Peyer's patch (tissue), 4 donors: ENCODE measurements around the gene UROC1. TPM values are rescaled to one million over a fixed set of nuclear protein-coding genes. Genes with fewer than 3 reads are reported as not detected.

Experiments used
- DNase-seq, 3 donors: peaks; one replicate each; pipeline ENCODE4 v3.0.0-alpha.2; 2017 to 2019
- H3K27ac ChIP-seq, 4 donors: fragments of 200-600 bp; sonication (generic); one replicate each; pipeline ENCODE4 v1.5.1; 2016 to 2019
- H3K27me3 ChIP-seq, 2 donors: fragments of 200-600 bp; sonication (generic); one replicate each; pipeline ENCODE4 v1.5.1; 2019
- H3K36me3 ChIP-seq, 3 donors: fragments of 200-600 bp; sonication (generic); one replicate each; pipeline ENCODE4 v1.5.1; 2016 to 2019
- H3K4me1 ChIP-seq, 4 donors: fragments of 200-600 bp; sonication (generic); one replicate each; pipeline ENCODE4 v1.5.1; 2016 to 2019
- H3K4me3 ChIP-seq, 4 donors: fragments of 200-600 bp; sonication (generic); 1 replicate in 3 of 4; 2 replicates in 1 of 4; pipeline ENCODE4 v1.5.1; 2016 to 2019; ENCODE audit warnings: mild to moderate bottlenecking in 1 of 4
- H3K9me3 ChIP-seq, 4 donors: fragments of 200-600 bp; sonication (generic); one replicate each; pipeline ENCODE4 v1.5.1; 2016 to 2019; ENCODE audit warnings: mild to moderate bottlenecking in 1 of 4
- POLR2A ChIP-seq, 2 donors: fragments of 450-650 bp; IDR thresholded peaks; one replicate each; pipeline ENCODE4 v1.5.1; 2017; ENCODE audit warnings: antibody characterized with exemption in 2 of 2, mild to moderate bottlenecking in 2 of 2, moderate library complexity in 2 of 2
- total RNA-seq, 4 donors: library from RNA; depleted of rRNA; stranded (reverse); fragments of >200 nt; gene quantifications; one replicate each; pipeline ENCODE4 v1.1.0, GENCODE V29; 2016
- TF ChIP-seq, protein P1 (sequence below), 6 experiments: fragments of 450-650 bp in 4 of 6; fragments of 200-600 bp in 2 of 6; sonication (generic) in 1 of 6; IDR thresholded peaks; one replicate each; pipeline ENCODE4 v1.5.1; 2017 to 2019; ENCODE audit warnings: antibody characterized with exemption in 6 of 6, mild to moderate bottlenecking in 3 of 6, moderate library complexity in 1 of 6

UROC1 gene
- total RNA-seq, 4 donors from 2014 or later, result not detected

DNA sequence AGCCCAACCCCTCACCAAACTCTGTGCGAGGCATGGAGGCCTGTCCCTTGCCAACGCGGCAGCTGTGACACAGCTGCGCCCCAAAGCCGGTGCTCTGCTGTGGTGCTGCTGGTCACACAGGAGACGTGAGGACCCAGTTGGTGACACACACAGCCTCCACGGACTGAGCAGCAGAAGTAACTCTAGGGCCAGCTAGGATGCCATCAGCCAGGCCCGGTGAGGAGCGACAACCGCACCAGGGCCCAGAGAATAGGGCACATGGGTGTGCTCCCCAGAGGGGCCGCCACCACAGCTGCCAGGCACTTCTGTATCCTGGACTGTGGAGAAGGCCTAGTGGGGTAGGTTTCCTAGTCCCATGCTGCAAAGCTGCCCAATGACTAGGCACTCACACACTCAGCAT is 52.6 kb downstream of the UROC1 start:
- TF ChIP-seq, protein P1, sequence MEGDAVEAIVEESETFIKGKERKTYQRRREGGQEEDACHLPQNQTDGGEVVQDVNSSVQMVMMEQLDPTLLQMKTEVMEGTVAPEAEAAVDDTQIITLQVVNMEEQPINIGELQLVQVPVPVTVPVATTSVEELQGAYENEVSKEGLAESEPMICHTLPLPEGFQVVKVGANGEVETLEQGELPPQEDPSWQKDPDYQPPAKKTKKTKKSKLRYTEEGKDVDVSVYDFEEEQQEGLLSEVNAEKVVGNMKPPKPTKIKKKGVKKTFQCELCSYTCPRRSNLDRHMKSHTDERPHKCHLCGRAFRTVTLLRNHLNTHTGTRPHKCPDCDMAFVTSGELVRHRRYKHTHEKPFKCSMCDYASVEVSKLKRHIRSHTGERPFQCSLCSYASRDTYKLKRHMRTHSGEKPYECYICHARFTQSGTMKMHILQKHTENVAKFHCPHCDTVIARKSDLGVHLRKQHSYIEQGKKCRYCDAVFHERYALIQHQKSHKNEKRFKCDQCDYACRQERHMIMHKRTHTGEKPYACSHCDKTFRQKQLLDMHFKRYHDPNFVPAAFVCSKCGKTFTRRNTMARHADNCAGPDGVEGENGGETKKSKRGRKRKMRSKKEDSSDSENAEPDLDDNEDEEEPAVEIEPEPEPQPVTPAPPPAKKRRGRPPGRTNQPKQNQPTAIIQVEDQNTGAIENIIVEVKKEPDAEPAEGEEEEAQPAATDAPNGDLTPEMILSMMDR (IDR thresholded peaks at IDR 0.05), result no peak
- no peak for TF ChIP-seq POLR2A (IDR thresholded peaks at IDR 0.05)
- Histone ChIP-seq H3K36me3 (peaks cover 0 to 100% (median 7%) of the 10 kb centered on the region in 3 donors), H3K4me3 (no peak overlapping the region), H3K27me3 (no peaks in the 10 kb centered on the region), H3K4me1 (no peaks in the 10 kb centered on the region), H3K27ac (no peak overlapping the region), H3K9me3 (no peaks in the 10 kb centered on the region)
- DNase-seq, result peak in 1 of 3 donors; percentile 14

DNA sequence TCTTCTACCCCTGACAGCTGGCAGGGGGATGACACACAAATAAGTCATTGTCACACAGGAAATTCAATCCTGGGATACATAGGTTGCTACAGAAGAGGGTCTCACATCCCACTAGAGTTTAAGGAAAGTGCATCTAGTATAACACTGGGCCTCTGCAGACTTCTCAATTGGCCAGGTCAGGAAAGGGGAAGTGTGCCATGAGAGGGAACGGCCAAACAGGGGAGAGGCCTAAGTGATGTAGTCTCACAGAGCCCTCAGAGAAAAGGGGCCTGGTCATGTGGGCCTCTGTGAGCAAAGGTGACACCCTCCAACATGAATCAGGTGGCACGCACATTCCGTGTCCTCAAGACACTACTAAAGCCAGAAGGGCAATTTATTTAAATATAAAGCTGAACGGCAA is 53.1 kb downstream of the UROC1 start:
- no peaks in the 10 kb centered on the region for H3K4me1 ChIP-seq
- H3K27me3 ChIP-seq, result no peaks in the 10 kb centered on the region
- peak in 1 of 3 donors; percentile 22 for DNase-seq
- no peak overlapping the region for H3K4me3 ChIP-seq
- H3K36me3 ChIP-seq, result peaks cover 0 to 100% (median 3%) of the 10 kb centered on the region in 3 donors
- H3K9me3 ChIP-seq, result no peaks in the 10 kb centered on the region
- H3K27ac ChIP-seq, result no peak overlapping the region
- TF ChIP-seq, protein P1 (IDR thresholded peaks at IDR 0.05), result no peak
- TF ChIP-seq POLR2A (IDR thresholded peaks at IDR 0.05), result no peak

DNA sequence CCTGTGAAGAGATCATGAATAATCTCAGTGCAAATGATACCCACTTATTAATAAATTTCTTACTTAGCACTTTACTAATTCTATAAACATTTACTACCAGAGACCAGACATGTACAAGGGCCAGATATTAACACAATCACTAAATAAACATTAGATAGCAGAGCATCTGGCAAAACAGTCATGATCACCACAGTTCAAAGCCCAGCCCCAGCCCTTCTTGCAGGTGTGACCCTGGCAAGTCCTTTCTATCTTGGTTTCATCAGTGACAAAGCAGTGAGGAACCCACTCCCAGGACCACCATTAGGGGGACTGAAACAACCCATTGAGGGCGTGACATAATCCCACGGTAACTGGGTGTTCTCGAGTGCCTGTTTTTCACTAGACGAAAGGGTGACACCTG is 53.5 kb downstream of the UROC1 start:
- H3K4me1 ChIP-seq, result no peaks in the 10 kb centered on the region
- peaks cover 0 to 100% (median 3%) of the 10 kb centered on the region in 3 donors for H3K36me3 ChIP-seq
- TF ChIP-seq POLR2A (IDR thresholded peaks at IDR 0.05), result no peak
- TF ChIP-seq, protein P1 (IDR thresholded peaks at IDR 0.05), result no peak
- no peaks in the 10 kb centered on the region for H3K9me3 ChIP-seq
- H3K27ac ChIP-seq, result no peak overlapping the region
- no peaks in the 10 kb centered on the region for H3K27me3 ChIP-seq
- no peak overlapping the region for H3K4me3 ChIP-seq
- DNase-seq, result peak in 1 of 3 donors; percentile 18

DNA sequence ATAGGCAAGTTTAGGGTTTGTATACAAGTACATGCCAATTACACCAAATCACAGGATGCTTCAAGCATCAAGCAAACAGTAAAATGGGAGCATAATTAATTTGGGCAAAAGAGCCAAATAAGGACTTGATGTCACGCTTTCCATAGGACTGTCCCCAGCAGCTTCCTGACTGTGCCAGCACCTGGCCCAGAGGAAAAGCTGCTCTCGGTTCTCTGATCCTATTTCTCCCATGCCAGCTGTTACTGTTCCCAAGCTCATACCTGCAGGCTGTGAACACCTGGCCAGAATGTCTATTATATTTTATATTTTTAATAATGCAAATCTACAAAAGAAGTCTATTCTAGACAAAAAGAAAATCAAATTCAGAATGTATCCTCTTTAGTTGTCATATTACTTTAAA is 54.1 kb downstream of the UROC1 start:
- Histone ChIP-seq H3K27ac (no peak overlapping the region), H3K36me3 (peaks cover 0 to 100% (median 3%) of the 10 kb centered on the region in 3 donors), H3K4me3 (no peak overlapping the region), H3K27me3 (no peaks in the 10 kb centered on the region), H3K4me1 (no peaks in the 10 kb centered on the region), H3K9me3 (no peaks in the 10 kb centered on the region)
- no peak for TF ChIP-seq POLR2A (IDR thresholded peaks at IDR 0.05)
- TF ChIP-seq, protein P1 (IDR thresholded peaks at IDR 0.05), result no peak
- no peak for DNase-seq

DNA sequence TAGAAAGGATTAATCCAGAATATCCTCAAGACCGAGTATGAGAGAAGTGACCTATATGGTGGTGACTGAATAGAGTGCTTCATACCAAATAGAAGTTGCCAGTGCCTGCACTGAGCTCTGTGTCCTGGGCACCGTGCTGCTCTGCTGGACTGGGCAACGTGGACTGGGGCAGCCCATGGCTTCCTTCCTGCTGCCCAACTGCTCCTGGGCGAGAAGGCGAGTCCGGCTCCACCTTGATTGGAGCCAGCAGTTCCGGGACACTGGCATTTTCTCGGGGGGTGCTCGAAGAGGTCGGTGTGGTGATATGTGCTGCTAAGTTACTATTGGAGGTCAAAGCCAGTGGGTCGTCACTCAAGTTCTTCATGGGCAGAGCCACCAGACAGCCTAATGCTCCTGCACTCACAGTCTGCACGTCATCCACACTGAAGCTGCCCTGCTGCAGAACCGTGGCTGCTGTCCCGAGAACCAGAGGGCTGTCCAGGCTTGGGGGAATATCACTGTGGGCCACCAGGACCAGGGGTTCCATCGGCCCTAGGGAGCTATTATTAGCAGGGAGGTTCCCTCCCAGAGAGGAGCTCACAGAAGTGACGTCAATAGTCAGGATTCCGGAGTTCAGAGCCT is 56.0 kb downstream of the UROC1 start:
- Histone ChIP-seq H3K27me3 (no peaks in the 10 kb centered on the region), H3K4me3 (no peak overlapping the region), H3K9me3 (no peaks in the 10 kb centered on the region), H3K36me3 (peaks cover 0 to 100% (median 3%) of the 10 kb centered on the region in 3 donors), H3K27ac (no peak overlapping the region), H3K4me1 (no peaks in the 10 kb centered on the region)
- DNase-seq, result peak in 1 of 3 donors; percentile 32
- TF ChIP-seq, protein P1 (IDR thresholded peaks at IDR 0.05), result no peak
- TF ChIP-seq POLR2A (IDR thresholded peaks at IDR 0.05), result no peak
